ENCODE measurements around the gene AKIRIN2. TPM values are rescaled to one million over a fixed set of nuclear protein-coding genes. Genes with fewer than 3 reads are reported as not detected.
"Not testable (repeated sequence)": the region's sequence is repeated elsewhere in the genome, so short reads cannot be mapped to it uniquely, and the experiment has no call there.

AKIRIN2 gene
- total and polyA plus RNA-seq, 2 experiments from 2014 or later: 24.2 to 49.6 TPM

DNA sequence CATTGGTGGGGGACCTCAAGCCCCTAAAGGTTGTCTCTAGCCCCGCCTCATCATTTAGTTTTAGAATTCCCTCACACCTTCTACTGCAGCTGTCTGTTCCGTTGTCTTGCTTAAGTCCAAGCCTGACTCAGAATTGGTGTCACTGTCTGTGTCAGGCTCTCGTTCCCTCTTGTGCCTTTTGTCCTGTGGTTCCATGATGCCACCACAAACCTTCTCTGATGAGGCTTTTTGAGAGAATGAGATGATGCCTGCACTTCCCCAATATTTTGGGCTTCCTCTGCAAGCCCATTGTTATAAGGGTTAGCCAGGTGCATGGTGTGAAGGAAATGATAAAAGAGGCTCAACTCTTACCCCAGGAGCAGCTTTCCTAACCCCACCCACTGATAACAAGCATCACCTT lies 8.1 kb upstream of the AKIRIN2 start:
- H3K4me3 ChIP-seq: no peak overlapping the region
- no peaks in the 10 kb centered on the region for H3K9me3 ChIP-seq (ENCODE audit: low read depth)
- peaks cover 4% of the 10 kb centered on the region for H3K4me1 ChIP-seq (ENCODE audit: insufficient read depth)
- H3K36me3 ChIP-seq (replicated peaks; ENCODE audit: insufficient read depth, low read depth): no peaks in the 10 kb centered on the region
- DNase-seq (ENCODE audit: low spot score): no peak
- 82% methylated on average over 3 of the region's 3 CpGs for WGBS (ENCODE audit: low lambda C conversion rate, missing lambda C conversion rate)
- H3K79me2 ChIP-seq: no peaks in the 10 kb centered on the region
- TF ChIP-seq EZH2 (IDR thresholded peaks at IDR 0.05; ENCODE audit: borderline replicate concordance) (no peak), EZH2phosphoT487 (IDR thresholded peaks at IDR 0.05; ENCODE audit: low read depth, severe bottlenecking, unreplicated experiment) (no peak)
- TF ChIP-seq, protein P1, sequence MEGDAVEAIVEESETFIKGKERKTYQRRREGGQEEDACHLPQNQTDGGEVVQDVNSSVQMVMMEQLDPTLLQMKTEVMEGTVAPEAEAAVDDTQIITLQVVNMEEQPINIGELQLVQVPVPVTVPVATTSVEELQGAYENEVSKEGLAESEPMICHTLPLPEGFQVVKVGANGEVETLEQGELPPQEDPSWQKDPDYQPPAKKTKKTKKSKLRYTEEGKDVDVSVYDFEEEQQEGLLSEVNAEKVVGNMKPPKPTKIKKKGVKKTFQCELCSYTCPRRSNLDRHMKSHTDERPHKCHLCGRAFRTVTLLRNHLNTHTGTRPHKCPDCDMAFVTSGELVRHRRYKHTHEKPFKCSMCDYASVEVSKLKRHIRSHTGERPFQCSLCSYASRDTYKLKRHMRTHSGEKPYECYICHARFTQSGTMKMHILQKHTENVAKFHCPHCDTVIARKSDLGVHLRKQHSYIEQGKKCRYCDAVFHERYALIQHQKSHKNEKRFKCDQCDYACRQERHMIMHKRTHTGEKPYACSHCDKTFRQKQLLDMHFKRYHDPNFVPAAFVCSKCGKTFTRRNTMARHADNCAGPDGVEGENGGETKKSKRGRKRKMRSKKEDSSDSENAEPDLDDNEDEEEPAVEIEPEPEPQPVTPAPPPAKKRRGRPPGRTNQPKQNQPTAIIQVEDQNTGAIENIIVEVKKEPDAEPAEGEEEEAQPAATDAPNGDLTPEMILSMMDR (IDR thresholded peaks at IDR 0.05; ENCODE audit: poor library complexity): no peak
- no peak overlapping the region for H3K4me2 ChIP-seq
- no peaks in the 10 kb centered on the region for H4K20me1 ChIP-seq (ENCODE audit: insufficient read depth, poor library complexity, severe bottlenecking)
- no peak overlapping the region for H3K27ac ChIP-seq
- H3K27me3 ChIP-seq: no peaks in the 10 kb centered on the region
- no peak overlapping the region for H2AFZ ChIP-seq
- no peaks in the 10 kb centered on the region for H3K9me2 ChIP-seq (replicated peaks; ENCODE audit: insufficient read depth)

DNA sequence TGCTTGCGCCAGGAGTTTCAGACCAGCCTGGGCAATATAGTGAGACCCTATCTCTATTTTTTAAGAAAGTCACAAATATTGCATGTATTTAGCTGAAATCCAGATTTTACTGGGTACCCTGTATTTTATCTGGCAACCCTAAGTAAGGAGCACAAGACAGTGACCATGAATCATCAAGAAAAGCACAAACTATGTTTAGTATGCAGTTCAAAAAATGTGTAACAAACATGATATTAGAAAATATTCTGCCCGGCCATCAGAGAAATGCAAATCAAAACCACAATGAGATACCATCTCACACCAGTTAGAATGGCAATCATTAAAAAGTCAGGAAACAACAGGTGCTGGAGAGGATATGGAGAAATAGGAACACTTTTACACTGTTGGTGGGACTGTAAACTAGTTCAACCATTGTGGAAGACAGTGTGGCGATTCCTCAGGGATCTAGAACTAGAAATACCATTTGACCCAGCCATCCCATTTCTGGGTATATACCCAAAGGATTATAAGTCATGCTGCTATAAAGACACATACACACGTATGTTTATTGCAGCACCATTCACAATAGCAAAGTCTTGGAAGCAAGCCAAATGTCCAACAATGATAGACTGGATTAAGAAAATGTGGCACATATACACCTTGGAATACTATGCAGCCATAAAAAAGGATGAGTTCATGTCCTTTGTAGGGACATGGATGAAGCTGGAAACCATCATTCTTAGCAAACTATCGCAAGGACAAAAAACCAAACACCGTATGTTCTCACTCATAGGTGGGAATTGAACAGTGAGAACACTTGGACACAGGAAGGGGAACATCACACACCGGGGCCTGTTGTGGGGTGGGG lies 6.8 kb upstream of the AKIRIN2 start:
- H3K9me2 ChIP-seq (replicated peaks; ENCODE audit: insufficient read depth); H4K20me1 ChIP-seq (ENCODE audit: insufficient read depth, poor library complexity, severe bottlenecking); H3K4me3 ChIP-seq; H3K27ac ChIP-seq; H3K79me2 ChIP-seq; H3K4me2 ChIP-seq; H3K36me3 ChIP-seq (replicated peaks; ENCODE audit: insufficient read depth, low read depth); H3K27me3 ChIP-seq; H3K9me3 ChIP-seq (ENCODE audit: low read depth); H2AFZ ChIP-seq; H3K4me1 ChIP-seq (ENCODE audit: insufficient read depth); DNase-seq (ENCODE audit: low spot score): not testable (repeated sequence)
- 90% methylated on average over 7 of the region's 7 CpGs for WGBS (ENCODE audit: low lambda C conversion rate, missing lambda C conversion rate)

DNA sequence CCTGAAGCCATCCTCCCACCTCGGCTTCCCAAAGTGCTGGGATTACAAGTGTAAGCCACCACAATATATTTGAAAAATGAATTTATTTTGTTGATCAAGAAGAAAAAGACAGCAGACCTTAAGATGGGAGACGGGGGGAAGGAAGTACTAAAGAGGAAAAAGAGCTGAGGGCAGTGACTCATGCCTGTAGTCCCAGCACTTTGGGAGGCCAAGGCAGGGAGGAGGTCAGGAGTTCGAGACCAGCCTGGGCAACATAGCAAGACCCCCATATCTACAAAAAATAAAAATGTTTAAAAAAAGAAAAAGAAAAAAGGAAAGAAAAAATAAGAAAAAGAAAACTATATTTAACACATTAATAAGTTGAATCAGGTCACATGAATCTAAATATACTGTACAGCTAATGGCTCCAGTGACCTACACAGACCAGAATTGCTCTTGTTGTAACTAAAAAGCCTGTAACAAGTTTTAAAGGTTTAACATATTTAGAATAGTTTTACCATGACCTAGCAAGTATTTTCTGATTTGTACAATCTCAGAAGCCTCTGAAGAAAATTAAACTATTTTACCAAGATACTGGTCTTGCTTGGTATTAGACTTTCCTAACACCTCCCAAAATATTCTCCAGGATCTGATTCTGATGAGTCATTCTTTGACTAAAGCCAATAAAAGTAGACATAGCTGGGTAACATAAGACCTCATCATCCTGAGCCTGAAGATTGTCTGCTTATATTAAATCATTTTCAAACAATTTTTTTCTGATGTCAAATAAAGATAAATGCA lies 4.3 kb upstream of the AKIRIN2 start:
- 92% methylated on average over 3 of the region's 3 CpGs for WGBS (ENCODE audit: low lambda C conversion rate, missing lambda C conversion rate)

DNA sequence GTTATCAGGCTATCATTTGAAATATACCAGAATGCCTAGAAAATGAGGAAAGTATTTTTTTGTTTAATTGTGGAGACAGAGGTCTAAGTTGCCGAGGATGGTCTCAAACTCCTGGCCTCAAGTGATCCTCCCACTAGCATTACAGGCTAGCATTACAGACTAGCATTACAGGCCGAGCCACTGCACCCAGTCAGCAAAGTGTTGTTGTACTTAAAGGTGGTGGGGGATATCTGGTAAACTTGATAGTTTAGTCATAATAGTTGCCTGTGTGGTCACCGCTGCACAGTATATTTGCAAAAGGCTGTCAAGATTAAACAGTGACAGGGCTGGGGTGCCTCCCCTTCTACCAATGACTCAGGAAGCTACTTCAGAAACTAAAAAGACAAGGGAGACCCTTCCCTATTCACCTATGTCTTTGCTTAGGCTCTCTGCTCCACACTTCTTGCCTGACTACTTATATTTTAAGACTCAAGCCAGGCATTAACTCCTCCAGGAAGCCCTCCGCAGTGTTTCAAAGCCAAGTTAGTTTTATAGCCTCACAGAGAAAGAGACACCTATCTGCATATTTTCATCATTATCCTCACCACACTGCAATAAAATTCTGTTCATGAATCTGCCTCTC lies 3.1 kb upstream of the AKIRIN2 start:
- WGBS (ENCODE audit: low lambda C conversion rate, missing lambda C conversion rate): 59% methylated on average over 4 of the region's 4 CpGs
- Histone ChIP-seq H3K9me3 (ENCODE audit: low read depth) (no peaks in the 10 kb centered on the region), H3K27me3 (no peaks in the 10 kb centered on the region), H3K4me2 (peak overlapping the region; percentile 38), H3K79me2 (peaks cover 18% of the 10 kb centered on the region), H3K27ac (peak overlapping the region; percentile 75), H4K20me1 (ENCODE audit: insufficient read depth, poor library complexity, severe bottlenecking) (peaks cover 10% of the 10 kb centered on the region), H2AFZ (no peak overlapping the region), H3K4me3 (no peak overlapping the region), H3K36me3 (replicated peaks; ENCODE audit: insufficient read depth, low read depth) (no peaks in the 10 kb centered on the region), H3K4me1 (ENCODE audit: insufficient read depth) (peaks cover 8% of the 10 kb centered on the region), H3K9me2 (replicated peaks; ENCODE audit: insufficient read depth) (no peaks in the 10 kb centered on the region)
- peak; percentile 47 for DNase-seq (ENCODE audit: low spot score)
- TF ChIP-seq, protein P1 (IDR thresholded peaks at IDR 0.05; ENCODE audit: poor library complexity): no peak
- no peak for TF ChIP-seq EZH2 (IDR thresholded peaks at IDR 0.05; ENCODE audit: borderline replicate concordance)
- TF ChIP-seq EZH2phosphoT487 (IDR thresholded peaks at IDR 0.05; ENCODE audit: low read depth, severe bottlenecking, unreplicated experiment): no peak

More for the DNA sequence above, 4.3 kb upstream of the AKIRIN2 start:
- no peaks in the 10 kb centered on the region for H4K20me1 ChIP-seq (ENCODE audit: insufficient read depth, poor library complexity, severe bottlenecking)
- peaks cover 8% of the 10 kb centered on the region for H3K4me1 ChIP-seq (ENCODE audit: insufficient read depth)
- no peaks in the 10 kb centered on the region for H3K9me2 ChIP-seq (replicated peaks; ENCODE audit: insufficient read depth)
- peaks cover 6% of the 10 kb centered on the region for H3K79me2 ChIP-seq
- no peak for TF ChIP-seq EZH2phosphoT487 (IDR thresholded peaks at IDR 0.05; ENCODE audit: low read depth, severe bottlenecking, unreplicated experiment)
- no peaks in the 10 kb centered on the region for H3K36me3 ChIP-seq (replicated peaks; ENCODE audit: insufficient read depth, low read depth)
- H3K4me3 ChIP-seq: no peak overlapping the region
- peak overlapping the region; percentile 75 for H3K27ac ChIP-seq
- no peak overlapping the region for H2AFZ ChIP-seq
- no peak for DNase-seq (ENCODE audit: low spot score)
- H3K27me3 ChIP-seq: no peaks in the 10 kb centered on the region
- H3K9me3 ChIP-seq (ENCODE audit: low read depth): no peaks in the 10 kb centered on the region
- H3K4me2 ChIP-seq: no peak overlapping the region

DNA sequence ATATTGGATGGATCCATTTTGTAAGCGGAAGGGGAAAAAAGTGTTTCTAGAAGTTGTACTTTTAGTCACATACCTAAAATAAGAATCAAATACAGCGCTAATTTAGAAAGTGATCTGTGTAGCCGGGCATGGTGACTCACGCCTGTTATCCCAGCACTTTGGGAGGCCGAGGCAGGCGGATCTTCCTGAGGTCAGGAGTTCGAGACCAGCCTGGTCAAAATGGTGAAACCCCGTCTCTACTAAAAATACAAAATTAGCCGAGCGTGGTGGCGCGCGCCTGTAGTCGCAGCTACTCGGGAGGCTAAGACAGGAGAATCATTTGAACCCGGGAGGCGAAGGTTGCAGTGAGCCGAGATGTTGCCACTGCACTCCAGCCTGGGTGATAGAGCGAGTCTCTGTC lies 1.0 kb upstream of the AKIRIN2 start:
- Histone ChIP-seq H2AFZ (peak overlapping the region; percentile 53), H3K27ac (peak overlapping the region; percentile 80), H4K20me1 (ENCODE audit: insufficient read depth, poor library complexity, severe bottlenecking) (peaks cover 31% of the 10 kb centered on the region), H3K4me2 (peak overlapping the region; percentile 78), H3K4me3 (peak overlapping the region; percentile 24), H3K79me2 (peaks cover 39% of the 10 kb centered on the region)
- H3K27me3 ChIP-seq; H3K4me1 ChIP-seq (ENCODE audit: insufficient read depth); H3K9me2 ChIP-seq (replicated peaks; ENCODE audit: insufficient read depth); H3K36me3 ChIP-seq (replicated peaks; ENCODE audit: insufficient read depth, low read depth); H3K9me3 ChIP-seq (ENCODE audit: low read depth): not testable (repeated sequence)
- 79% methylated on average over 19 of the region's 19 CpGs for WGBS (ENCODE audit: low lambda C conversion rate, missing lambda C conversion rate)
- DNase-seq (ENCODE audit: low spot score): peak; percentile 11
